Fibroblast of skin of left quadriceps (primary cell): ENCODE measurements around the gene LILRA1.
"Not testable (repeated sequence)": the region's sequence is repeated elsewhere in the genome, so short reads cannot be mapped to it uniquely, and the experiment has no call there.

ENCODE experiments used
- DNase-seq, 2 experiments: peaks; one replicate each; pipeline ENCODE4 v3.0.0-alpha.2; 2013; ENCODE audit warnings: low read depth in 2 of 2

The LILRA1 gene

DNA sequence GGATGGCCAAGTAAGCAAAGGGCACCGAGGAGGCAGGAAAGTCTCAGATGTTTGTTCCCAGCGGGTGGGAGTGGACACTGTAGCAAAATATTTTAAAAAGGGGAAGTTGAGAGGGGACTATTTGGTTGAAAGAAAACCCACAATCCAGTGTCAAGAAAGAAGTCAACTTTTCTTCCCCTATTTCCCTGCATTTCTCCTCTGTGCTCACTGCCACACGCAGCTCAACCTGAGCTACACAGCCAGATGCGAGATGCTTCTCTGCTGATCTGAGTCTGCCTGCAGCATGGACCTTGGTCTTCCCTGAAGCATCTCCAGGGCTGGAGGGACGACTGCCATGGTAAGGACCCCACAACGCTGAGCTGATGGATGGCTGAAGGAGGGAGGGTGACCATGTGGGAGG is at the start of gene LILRA1:
Gene LILRA1, plus strand, starts transcription at position 188 of the 400 bp plus-strand sequence. CDS start 613 bp downstream, outside the sequence.
- not testable (repeated sequence) for DNase-seq

- DNase-seq = no peak
These were observed 44.6 kb upstream of the LILRA1 start for GRCh38 chr19:54548806-54549205.

DNA sequence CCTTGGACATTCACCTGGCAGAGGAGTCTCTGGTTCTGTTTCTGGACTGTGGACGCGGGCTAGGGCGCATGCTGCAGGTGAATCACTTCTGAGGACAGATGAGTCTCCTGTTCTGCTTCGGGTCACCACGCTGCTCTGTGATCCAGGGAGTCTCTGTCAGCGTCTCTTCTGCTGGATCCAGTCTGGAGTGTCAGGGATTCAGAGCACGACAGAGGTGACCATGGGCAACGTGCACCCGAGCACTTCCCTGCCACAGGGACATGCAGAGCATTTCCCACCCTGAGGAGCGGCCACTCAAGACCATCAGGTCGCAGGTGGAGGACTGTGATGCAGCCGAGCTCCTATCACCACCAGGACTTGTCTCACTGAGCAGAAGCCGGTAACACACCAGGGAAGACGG is 44.2 kb upstream of the LILRA1 start:
- DNase-seq = no peak

DNA sequence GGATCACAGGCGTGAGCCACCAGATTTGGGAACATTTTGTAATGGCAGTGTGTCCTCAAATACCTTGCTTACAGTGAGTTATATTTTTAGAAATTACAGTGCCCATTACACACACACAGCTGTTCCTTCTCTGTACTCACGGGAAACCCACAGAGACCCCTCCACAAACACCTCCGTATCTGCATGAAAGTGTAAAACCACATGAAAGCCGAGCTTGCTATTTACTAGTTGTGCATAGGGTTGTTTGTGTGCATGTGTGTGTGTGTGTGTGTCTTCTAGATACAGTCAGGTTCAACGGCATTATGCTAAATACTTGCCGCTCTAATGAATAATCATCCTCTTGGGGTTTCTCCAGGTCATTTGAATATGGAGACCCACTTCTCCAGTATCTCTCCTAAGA is 42.1 kb upstream of the LILRA1 start:
- no peak for DNase-seq

DNA sequence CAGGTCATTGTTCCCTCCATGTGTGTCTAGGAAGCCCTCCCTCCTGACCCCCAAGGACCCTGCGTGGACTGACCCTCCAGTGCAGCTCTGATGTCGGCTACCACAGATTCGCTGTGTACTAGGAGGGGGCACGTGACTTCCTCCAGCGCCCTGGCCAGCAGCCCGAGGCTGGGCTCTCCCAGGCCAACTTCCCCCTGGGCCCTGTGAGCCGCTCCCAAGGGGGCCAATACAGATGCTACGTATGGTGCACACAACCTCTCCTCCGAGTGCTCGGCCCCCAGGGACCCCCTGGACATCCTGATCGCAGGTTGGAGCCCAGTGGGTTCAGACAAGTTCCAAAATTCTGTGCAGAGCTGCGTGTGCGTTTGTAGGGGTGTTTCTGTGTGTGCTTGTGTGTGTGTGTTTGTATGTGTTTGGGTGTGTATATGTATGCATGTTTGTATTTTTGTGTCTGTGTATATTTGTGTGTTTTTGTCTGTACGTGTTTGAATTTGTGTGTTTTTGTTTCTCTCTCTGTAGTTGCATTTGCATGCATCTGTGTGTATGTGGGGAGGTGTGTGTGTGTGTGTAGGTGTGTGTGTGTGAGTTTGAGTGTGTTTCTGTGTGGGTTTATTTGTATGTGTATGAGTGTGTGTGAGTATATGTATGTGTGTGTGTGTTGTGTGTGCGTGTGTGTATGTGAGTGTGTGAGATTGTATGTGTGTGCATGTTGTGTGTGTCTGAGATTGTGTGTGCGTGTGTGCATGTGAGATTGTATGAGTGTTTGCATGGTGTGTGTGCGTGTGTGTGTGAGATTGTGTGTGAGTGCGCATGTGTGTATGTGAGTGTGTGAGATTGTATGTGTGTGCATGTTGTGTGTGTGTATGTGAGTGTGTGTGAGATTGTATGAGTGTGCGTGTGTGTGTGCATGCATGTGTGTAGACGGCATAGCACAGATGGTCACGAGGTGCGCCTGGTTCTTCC is 41.2 kb upstream of the LILRA1 start:
- DNase-seq = no peak

DNA sequence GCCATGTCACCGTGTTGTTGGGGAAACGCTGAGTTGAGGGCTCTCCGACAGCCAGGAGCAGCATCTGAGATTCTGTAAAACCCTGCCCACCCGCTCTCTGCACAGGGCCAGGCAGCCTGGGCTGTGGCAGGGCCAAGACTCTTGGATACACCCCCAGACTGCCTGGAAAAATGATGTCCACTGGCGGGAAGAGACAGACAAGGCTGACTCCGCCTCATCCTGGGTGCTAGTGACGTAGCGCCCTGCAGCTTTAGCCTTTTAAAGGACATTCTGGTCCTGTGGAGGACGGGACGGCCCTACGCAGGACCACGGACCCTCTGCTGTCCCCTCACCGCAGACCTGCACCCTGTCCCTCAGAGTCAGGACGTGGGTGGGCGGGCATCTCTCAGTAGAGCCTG is 40.5 kb upstream of the LILRA1 start:
- DNase-seq = no peak

- DNase-seq = no peak
These were observed 39.4 kb upstream of the LILRA1 start for GRCh38 chr19:54554006-54554405.

DNA sequence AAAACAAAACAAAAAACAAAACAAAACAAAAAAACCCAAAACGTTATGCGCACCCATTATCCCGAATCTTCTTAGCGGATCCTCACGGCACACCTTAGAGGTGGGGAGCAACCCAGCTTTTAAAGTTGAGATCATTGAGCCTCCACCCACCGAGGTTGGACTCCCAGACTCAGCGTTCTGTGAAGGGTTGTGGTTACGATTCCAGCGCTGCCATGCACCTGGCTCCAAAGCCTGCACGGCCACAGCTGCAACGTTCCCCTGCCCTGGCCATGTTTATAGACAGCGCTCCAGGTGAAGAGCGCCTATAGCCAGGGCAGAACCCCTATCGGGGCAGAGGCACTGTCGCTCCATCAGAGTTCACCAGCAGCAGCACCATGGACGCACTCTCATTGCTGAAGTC is 38.5 kb upstream of the LILRA1 start:
- no peak for DNase-seq

GRCh38 chr19:54556194-54556593 is 37.2 kb upstream of the LILRA1 start:
- DNase-seq = no peak

DNA sequence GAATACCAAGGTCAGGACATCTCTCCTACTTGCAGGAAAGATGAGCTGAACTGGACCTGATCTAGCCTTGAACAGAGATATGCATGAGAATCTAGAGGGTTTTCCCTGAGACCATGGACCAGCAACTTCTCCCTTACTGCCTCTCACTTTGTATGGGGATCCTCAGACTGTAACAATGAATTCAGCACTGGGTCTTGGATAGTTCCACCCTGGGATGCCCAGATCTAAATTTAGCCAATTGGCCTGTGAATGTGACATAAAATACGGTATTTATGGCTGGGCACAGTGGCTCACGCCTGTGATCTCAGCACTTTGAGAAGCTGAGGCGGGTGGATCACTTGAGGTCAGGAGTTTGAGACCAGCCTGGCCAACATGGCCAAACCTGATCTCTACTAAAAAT is 35.1 kb upstream of the LILRA1 start:
- no peak for DNase-seq

DNA sequence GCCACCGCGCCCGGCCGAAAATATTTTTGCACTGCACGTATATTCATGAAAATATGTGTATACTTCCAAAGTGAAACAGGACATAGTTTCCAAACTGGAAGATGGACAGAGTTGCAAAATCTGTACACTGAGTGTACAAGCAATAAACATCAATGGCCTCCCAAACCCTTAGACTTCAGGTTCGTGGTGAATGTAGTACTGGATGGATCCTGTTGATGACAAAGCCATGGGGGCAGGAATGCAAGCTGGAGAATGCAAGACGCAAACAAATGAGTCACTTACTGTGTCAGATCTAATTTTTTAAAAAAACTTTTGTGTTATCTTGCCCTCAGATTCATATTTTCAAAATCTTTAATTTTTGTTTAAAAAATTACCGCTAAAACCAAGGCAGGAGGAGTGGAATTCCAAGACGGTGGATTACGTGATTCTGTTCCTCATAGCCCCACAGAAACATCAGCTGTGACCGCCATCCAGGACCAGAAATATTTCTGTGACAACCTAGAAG is 32.5 kb upstream of the LILRA1 start:
- DNase-seq = no peak

DNA sequence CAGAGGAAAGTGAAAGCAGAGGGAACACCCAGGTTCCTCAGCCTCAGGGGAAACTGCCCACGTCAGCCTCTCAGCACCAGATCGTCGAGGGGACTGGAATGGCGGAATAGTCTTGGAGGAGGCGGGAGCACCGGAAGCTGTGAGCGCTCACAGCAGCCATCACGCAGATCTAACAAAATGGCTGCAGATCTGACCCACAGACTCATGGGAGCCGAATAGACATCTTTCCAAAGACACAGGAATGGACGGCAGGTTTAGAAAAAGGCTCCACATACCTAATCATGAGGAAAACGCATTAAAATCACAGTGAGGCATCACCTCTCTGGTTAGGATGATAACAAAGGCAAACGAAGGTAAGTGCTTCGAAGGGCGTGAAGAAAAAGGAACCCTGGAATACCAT is 31.6 kb upstream of the LILRA1 start:
- no peak for DNase-seq

DNA sequence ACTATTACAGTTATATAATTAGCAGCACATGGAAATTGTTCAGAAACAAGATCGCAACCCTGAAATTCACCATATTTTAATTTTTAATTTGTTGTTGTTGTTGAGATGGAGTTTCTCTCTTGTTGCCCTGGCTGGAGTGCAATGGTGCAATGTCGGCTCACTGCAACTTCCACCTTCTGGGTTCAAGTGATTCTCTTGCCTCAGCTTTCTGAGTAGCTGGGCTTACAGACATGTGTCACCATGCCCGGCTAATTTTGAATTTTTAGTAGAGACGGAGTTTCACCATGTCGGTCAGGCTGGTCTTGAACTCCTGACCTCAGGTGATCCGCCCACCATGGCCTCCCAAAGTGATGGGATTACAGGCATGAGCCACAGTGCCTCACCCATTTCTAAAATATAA is 30.2 kb upstream of the LILRA1 start:
- not testable (repeated sequence) for DNase-seq

GRCh38 chr19:54570316-54570715 is 23.1 kb upstream of the LILRA1 start:
- DNase-seq = no peak

DNA sequence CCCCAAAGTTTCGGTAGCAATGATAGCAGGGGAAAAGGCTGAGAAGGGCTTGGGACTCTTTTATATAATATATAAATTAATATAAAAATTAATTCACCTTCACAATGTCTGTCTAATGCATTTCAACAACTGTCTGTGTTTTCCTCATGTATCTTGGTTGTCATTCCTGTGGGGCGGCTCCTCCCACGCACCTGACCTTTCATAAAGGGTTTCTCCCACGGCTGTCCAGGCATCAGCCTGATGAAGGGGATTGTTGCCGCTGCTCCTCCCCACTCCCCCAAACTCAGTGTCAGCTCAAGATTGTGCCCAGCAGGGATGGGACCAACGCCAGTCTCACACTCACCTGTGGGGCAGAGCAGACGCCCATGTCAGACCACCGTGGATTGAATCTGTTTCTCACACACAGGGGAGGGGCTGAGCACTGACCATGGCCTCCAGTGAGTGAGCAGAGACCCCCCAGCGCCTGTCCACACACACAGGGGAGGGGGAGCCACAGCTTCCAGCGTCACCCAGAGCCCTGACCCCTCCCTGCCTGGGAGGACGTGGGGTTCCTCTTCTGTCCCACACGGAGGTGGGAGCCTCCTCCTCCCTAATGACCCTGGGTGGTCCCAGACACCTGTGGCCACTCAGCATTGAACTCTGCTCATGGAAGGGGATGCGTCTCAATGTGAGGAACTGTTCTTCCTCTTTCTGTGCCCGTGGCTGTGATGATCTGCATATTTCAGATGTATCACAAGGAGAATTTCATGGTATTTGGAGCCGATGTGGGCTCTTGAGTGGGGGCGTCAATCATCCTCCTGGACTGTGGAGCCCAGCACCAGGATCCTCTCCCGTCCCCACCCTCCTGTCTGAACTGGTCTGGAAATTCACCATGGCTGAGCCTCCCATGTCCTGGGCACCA is 21.5 kb upstream of the LILRA1 start:
- not testable (repeated sequence) for DNase-seq

DNA sequence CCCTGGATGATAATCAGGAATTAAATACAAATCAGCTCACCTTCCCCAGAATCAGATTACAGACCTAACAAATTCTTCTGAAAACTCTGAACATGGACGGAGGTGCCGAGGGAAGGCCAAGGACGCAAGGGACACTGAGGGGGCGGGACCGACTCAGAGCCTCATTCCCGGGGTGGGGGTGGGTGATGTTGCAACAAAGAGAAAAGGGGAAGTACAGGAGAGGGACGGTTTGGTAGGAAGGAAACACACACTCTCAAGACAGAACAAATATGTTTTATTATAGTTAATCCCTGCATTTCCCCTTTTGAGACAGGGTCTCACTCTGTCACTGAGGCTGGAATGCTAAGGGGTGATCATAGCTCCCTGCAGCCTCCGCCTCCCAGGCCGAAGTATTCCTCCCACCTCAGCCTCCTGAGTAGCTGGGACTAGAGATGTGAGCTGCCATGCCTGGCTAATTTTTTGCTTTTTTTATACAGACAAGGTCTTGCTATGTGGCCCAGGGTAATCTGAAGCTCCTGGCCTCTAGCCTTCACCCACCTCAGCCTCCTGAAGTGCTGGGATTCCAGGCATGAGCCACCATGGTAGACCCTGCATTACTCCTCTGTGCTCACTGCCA is 20.6 kb upstream of the LILRA1 start:
- no peak for DNase-seq

- no peak for DNase-seq
These were observed 20.0 kb upstream of the LILRA1 start, which contains the start of gene LILRA2 for GRCh38 chr19:54573330-54573872. Gene LILRA2 (plus strand): TSS chr19:54573790. CDS start chr19:54573879, 89 bp downstream.

- DNase-seq = no peak
These were observed 19.4 kb upstream of the LILRA1 start for GRCh38 chr19:54574051-54574450.

DNA sequence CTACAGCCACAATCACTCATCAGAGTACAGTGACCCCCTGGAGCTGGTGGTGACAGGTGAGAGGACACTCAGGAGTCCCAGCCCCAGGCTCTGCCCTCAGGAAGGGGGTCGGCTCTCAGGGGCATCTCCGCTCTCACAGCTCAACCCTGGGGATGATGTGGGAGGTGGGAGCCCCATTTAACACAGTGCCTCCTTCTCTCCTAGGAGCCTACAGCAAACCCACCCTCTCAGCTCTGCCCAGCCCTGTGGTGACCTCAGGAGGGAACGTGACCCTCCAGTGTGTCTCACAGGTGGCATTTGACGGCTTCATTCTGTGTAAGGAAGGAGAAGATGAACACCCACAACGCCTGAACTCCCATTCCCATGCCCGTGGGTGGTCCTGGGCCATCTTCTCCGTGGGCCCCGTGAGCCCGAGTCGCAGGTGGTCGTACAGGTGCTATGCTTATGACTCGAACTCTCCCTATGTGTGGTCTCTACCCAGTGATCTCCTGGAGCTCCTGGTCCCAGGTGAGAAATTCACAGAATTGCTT is 18.8 kb upstream of the LILRA1 start:
- DNase-seq = no peak

DNA sequence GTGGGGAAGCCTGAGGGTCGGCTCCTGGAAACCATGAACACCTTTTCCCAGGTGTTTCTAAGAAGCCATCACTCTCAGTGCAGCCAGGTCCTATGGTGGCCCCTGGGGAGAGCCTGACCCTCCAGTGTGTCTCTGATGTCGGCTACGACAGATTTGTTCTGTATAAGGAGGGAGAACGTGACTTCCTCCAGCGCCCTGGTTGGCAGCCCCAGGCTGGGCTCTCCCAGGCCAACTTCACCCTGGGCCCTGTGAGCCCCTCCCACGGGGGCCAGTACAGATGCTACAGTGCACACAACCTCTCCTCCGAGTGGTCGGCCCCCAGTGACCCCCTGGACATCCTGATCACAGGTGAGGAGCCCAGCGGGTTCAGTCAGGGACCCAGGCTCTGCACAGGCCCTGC is 18.2 kb upstream of the LILRA1 start:
- DNase-seq = not testable (repeated sequence)

- DNase-seq = no peak
These were observed 16.9 kb upstream of the LILRA1 start for GRCh38 chr19:54576411-54576976.
